HepG2 (cell line): ENCODE data around the gene FNBP1L. TPM values are rescaled to one million over a fixed set of nuclear protein-coding genes. Genes with fewer than 3 reads are reported as not detected.

Experiments
- ELF4 ChIP-seq: sonication (generic); formaldehyde crosslinking; IDR thresholded peaks from 2 replicates; pipeline ENCODE4 v1.5.0; 2020; ENCODE audit warnings: missing genetic modification reagents, mild to moderate bottlenecking, moderate library complexity, borderline replicate concordance
- POLR2G ChIP-seq: fragments of 200-400 bp; formaldehyde crosslinking; IDR thresholded peaks from 2 replicates; pipeline ENCODE4 v1.6.1; 2018; ENCODE audit warnings: mild to moderate bottlenecking, low read depth, low read length, moderate library complexity
- PRMT3 ChIP-seq: sonication (generic); formaldehyde crosslinking; IDR thresholded peaks from 2 replicates; pipeline ENCODE4 v1.8.1; 2022; ENCODE audit warnings: low read depth, mild to moderate bottlenecking, moderate library complexity, missing genetic modification reagents, borderline replicate concordance
- SAFB2 ChIP-seq: sonication (generic); formaldehyde crosslinking; IDR thresholded peaks from 2 replicates; pipeline ENCODE4 v1.5.1; 2020; ENCODE audit warnings: missing genetic modification reagents, low read depth, mild to moderate bottlenecking, borderline replicate concordance
- SOX13 ChIP-seq, 3 experiments: fragments of 450-650 bp in 1 of 3; sonication (generic) in 1 of 3; formaldehyde crosslinking in 1 of 3; IDR thresholded peaks in 2 of 3; conservative IDR thresholded peaks in 1 of 3; 2 replicates each; pipeline versions ENCODE4 v1.5.0 to v1.6.1; 2016 to 2020; ENCODE audit warnings: antibody characterized with exemption in 1 of 3, mild to moderate bottlenecking in 1 of 3, missing compliant biosample characterization in 1 of 3, missing genetic modification reagents in 1 of 3, moderate library complexity in 1 of 3
- SP4 ChIP-seq: sonication (generic); formaldehyde crosslinking; IDR thresholded peaks from 2 replicates; pipeline ENCODE4 v1.8.1; 2023; ENCODE audit warnings: mild to moderate bottlenecking, missing genetic modification reagents
- TBL1XR1 ChIP-seq: fragments of 150-350 bp; IDR thresholded peaks from 2 replicates; pipeline ENCODE4 v1.6.1; 2014; ENCODE audit warnings: borderline replicate concordance, low read length; ENCODE audit not compliant: partially characterized antibody
- TBX2 ChIP-seq: sonication (generic); formaldehyde crosslinking; IDR thresholded peaks from 2 replicates; pipeline ENCODE4 v1.5.0; 2020; ENCODE audit warnings: missing genetic modification reagents, mild to moderate bottlenecking, borderline replicate concordance
- YY1 ChIP-seq: IDR thresholded peaks from 2 replicates; pipeline ENCODE4 v1.6.1; 2011; ENCODE audit warnings: low read length, low read depth, moderate library complexity, mild to moderate bottlenecking; ENCODE audit not compliant: insufficient read depth, insufficient replicate concordance
- ZFAT ChIP-seq: sonication (generic); formaldehyde crosslinking; conservative IDR thresholded peaks from 2 replicates; pipeline ENCODE4 v1.8.1; 2023; ENCODE audit warnings: missing genetic modification reagents, inconsistent platforms
- ZMYM2 ChIP-seq: sonication (generic); formaldehyde crosslinking; IDR thresholded peaks from 2 replicates; pipeline ENCODE4 v1.8.0; 2022; ENCODE audit warnings: mild to moderate bottlenecking, missing genetic modification reagents
- ZNF326 ChIP-seq: sonication (generic); formaldehyde crosslinking; IDR thresholded peaks from 2 replicates; pipeline ENCODE4 v1.4.0; 2020; ENCODE audit warnings: missing genetic modification reagents, borderline replicate concordance
- ZNF570 ChIP-seq: sonication (generic); formaldehyde crosslinking; IDR thresholded peaks from 2 replicates; pipeline ENCODE4 v1.4.0; 2020; ENCODE audit warnings: mild to moderate bottlenecking, missing genetic modification reagents, borderline replicate concordance
- ZNF605 ChIP-seq: sonication (generic); formaldehyde crosslinking; IDR thresholded peaks from 2 replicates; pipeline ENCODE4 v1.8.0; 2022; ENCODE audit warnings: mild to moderate bottlenecking, missing genetic modification reagents
- ZNF614 ChIP-seq: IDR thresholded peaks from 2 replicates; pipeline ENCODE4 v1.6.1; 2018; ENCODE audit warnings: missing biosample characterization, missing genetic modification reagents, inconsistent platforms, borderline replicate concordance
- ZNF75D ChIP-seq: sonication (generic); formaldehyde crosslinking; IDR thresholded peaks from 2 replicates; pipeline ENCODE4 v1.8.1; 2023; ENCODE audit warnings: missing genetic modification reagents, mild to moderate bottlenecking, borderline replicate concordance
- ZNF788 ChIP-seq: sonication (generic); formaldehyde crosslinking; IDR thresholded peaks from 2 replicates; pipeline ENCODE4 v1.5.0; 2020; ENCODE audit warnings: mild to moderate bottlenecking, missing genetic modification reagents, borderline replicate concordance
- polyA plus RNA-seq, 8 experiments: library from polyadenylated mRNA; depleted of rRNA in 3 of 8; stranded (reverse) in 7 of 8; unstranded in 1 of 8; fragments of >200 nt; fragmentation: Illumina TruSeq in 4 of 8; extraction: Trizol in 4 of 8; gene quantifications; 2 replicates each; pipeline versions ENCODE4 v1.2.1 to v1.2.3, GENCODE V29; 2011 to 2016; ENCODE audit warnings: low read depth in 4 of 8, missing spikeins in 1 of 8, mixed read lengths in 1 of 8; ENCODE audit not compliant: insufficient read depth in 1 of 8
- total RNA-seq, 5 experiments: library from RNA; depleted of rRNA; stranded (reverse); fragments of >200 nt; fragmentation: Illumina TruSeq; extraction: Trizol; gene quantifications; 2 replicates each; pipeline ENCODE4 v1.2.3, GENCODE V29; 2016; ENCODE audit warnings: low read depth in 1 of 5
- TF ChIP-seq, protein P1 (sequence below): sonication (generic); formaldehyde crosslinking; IDR thresholded peaks from 2 replicates; pipeline ENCODE4 v1.4.0; 2020; ENCODE audit warnings: missing genetic modification reagents
- TF ChIP-seq, protein P2 (sequence below): sonication (generic); formaldehyde crosslinking; conservative IDR thresholded peaks from 2 replicates; pipeline ENCODE4 v1.5.0; 2020; ENCODE audit warnings: missing genetic modification reagents
- TF ChIP-seq, protein P3 (sequence below): sonication (generic); formaldehyde crosslinking; IDR thresholded peaks from 2 replicates; pipeline ENCODE4 v1.4.0; 2020; ENCODE audit warnings: missing genetic modification reagents

FNBP1L gene
- total and polyA plus RNA-seq, 2 of the 13 experiments (the other 11 are each of a cell fraction or from before 2014, with no cell fraction given) = 24.1 to 27.1 TPM

DNA sequence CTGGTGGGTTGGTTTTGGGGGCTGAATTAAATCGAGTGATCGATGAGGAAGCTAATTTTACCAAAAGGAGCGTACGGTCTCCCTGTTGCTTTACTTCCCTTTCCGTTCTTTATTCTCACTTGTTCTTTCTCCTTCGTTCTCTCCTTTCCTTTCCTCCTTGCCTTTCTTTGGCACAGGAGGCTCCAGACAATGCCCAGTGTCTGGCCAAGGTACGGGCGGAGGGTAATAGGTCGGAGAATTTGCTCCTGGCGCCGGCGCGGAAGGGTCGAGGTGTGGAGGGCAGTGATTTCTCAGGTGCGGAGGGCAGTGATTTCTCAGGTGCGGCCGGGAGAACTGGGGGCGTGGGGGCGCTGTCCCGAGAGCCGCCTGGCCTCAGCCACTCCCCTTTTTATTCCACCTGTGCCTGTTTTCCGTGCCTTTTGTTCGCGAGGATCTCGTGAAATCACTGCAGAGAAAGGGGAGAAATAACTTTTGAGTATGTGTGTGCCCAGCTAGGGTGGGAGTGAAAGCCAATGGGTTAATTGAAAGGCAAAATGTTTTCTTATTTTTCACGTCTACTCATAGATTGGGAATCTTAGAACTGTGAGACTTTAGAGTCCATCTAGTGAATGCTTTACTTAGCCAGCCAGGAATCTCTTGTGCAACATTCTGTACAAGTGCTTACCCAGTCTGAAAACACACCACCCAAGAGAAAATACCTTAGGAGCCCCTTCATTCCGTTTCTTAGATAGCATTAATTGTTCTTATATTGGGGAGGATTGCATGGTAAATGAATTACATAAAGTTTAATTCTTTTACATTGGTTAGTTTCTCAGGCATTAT lies 1.3 kb downstream of the FNBP1L start (continued):
- TF ChIP-seq, protein P1, sequence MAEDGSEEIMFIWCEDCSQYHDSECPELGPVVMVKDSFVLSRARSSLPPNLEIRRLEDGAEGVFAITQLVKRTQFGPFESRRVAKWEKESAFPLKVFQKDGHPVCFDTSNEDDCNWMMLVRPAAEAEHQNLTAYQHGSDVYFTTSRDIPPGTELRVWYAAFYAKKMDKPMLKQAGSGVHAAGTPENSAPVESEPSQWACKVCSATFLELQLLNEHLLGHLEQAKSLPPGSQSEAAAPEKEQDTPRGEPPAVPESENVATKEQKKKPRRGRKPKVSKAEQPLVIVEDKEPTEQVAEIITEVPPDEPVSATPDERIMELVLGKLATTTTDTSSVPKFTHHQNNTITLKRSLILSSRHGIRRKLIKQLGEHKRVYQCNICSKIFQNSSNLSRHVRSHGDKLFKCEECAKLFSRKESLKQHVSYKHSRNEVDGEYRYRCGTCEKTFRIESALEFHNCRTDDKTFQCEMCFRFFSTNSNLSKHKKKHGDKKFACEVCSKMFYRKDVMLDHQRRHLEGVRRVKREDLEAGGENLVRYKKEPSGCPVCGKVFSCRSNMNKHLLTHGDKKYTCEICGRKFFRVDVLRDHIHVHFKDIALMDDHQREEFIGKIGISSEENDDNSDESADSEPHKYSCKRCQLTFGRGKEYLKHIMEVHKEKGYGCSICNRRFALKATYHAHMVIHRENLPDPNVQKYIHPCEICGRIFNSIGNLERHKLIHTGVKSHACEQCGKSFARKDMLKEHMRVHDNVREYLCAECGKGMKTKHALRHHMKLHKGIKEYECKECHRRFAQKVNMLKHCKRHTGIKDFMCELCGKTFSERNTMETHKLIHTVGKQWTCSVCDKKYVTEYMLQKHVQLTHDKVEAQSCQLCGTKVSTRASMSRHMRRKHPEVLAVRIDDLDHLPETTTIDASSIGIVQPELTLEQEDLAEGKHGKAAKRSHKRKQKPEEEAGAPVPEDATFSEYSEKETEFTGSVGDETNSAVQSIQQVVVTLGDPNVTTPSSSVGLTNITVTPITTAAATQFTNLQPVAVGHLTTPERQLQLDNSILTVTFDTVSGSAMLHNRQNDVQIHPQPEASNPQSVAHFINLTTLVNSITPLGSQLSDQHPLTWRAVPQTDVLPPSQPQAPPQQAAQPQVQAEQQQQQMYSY = no peak
- TF ChIP-seq, protein P2, sequence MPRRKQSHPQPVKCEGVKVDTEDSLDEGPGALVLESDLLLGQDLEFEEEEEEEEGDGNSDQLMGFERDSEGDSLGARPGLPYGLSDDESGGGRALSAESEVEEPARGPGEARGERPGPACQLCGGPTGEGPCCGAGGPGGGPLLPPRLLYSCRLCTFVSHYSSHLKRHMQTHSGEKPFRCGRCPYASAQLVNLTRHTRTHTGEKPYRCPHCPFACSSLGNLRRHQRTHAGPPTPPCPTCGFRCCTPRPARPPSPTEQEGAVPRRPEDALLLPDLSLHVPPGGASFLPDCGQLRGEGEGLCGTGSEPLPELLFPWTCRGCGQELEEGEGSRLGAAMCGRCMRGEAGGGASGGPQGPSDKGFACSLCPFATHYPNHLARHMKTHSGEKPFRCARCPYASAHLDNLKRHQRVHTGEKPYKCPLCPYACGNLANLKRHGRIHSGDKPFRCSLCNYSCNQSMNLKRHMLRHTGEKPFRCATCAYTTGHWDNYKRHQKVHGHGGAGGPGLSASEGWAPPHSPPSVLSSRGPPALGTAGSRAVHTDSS (CRISPR knock-in tag) = no peak
- TF ChIP-seq ZNF326 (CRISPR knock-in tag) (no peak), ZMYM2 (CRISPR knock-in tag) (no peak), SP4 (CRISPR knock-in tag) (no peak), ZFAT (CRISPR knock-in tag) (no peak), ZNF75D (CRISPR knock-in tag) (no peak), ZNF614 (CRISPR knock-in tag) (no peak), SAFB2 (CRISPR knock-in tag) (no peak), TBL1XR1 (no peak), ZNF788 (CRISPR knock-in tag) (no peak), POLR2G (no peak), SOX13 (IDR thresholded peaks at IDR 0.05) (no peak), SOX13 (CRISPR knock-in tag; conservative IDR thresholded peaks at IDR 0.05 in 1 of 2, IDR thresholded peaks at IDR 0.05 in 1 of 2) (no peak), PRMT3 (no peak), ZNF605 (CRISPR knock-in tag) (no peak), ZNF570 (CRISPR knock-in tag) (no peak), TBX2 (peak; percentile 57), YY1 (no peak), ELF4 (no peak)
- TF ChIP-seq, protein P3, sequence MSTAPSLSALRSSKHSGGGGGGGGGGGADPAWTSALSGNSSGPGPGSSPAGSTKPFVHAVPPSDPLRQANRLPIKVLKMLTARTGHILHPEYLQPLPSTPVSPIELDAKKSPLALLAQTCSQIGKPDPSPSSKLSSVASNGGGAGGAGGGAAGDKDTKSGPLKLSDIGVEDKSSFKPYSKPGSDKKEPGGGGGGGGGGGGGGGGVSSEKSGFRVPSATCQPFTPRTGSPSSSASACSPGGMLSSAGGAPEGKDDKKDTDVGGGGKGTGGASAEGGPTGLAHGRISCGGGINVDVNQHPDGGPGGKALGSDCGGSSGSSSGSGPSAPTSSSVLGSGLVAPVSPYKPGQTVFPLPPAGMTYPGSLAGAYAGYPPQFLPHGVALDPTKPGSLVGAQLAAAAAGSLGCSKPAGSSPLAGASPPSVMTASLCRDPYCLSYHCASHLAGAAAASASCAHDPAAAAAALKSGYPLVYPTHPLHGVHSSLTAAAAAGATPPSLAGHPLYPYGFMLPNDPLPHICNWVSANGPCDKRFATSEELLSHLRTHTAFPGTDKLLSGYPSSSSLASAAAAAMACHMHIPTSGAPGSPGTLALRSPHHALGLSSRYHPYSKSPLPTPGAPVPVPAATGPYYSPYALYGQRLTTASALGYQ (CRISPR knock-in tag) = no peak
